HTR-8/SVneo (cell line): Measurements from ENCODE around the gene CCT6A.
"Not testable (repeated sequence)": the region's sequence is repeated elsewhere in the genome, so short reads cannot be mapped to it uniquely, and the experiment has no call there.

Source experiments
- DNase-seq: peaks from one replicate; pipeline ENCODE4 v3.0.0; 2011; ENCODE audit warnings: low spot score, mixed read lengths; ENCODE audit not compliant: insufficient read length
- FAIRE-seq: peaks from 2 replicates; lab custom pipeline; 2011; peaks lifted over from hg19 to GRCh38; lab: Jason Lieb, UNC

The CCT6A gene

DNA sequence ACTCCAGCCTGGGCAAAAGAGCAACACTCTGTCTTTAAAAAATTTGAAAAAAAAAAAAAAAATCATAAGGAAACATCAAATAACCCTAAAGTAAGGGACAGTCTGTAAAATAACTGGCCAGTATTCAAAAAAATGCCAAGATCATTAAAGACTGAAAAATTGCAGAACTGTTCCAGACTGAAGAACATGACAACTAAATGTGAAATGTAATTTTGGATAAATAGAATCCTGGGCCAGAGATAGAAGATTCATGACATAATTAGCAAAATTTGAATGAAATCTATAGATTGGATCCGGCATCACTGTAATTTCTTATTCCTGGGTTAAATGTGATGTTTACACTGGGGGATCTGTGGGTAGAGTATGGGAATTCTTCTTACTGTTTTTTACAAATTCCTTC, 3.3 kb upstream of the CCT6A start:
- DNase-seq (no peak), FAIRE-seq (no peak)

GRCh38 chr7:56048763-56049162, 2.8 kb upstream of the CCT6A start:
- not testable (repeated sequence) for FAIRE-seq, DNase-seq

- DNase-seq = no peak
- no peak for FAIRE-seq
Measured at GRCh38 chr7:56051053-56051338, 569 bp upstream of the CCT6A start.

- DNase-seq (no peak), FAIRE-seq (no peak)
Measured at GRCh38 chr7:56053379-56053778, 1.8 kb downstream of the CCT6A start.

DNA sequence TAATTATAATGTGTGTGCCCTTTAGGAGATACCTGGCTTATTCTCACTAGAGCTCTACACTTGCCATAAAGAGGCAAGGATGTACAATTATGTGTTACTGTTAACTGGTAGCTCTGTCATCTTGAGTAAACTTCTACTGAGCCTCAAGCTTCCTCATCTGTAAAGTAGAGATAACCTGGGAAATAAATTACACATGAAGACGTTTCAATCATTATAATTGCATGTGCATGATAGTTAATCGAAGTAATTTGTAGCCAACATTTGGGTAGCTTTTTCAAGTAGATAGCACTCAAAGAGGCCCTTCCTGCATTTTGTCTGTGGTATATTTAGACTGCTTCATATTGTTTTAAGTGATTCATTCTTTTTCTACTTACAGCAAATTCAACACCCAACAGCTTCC, 2.4 kb downstream of the CCT6A start:
- FAIRE-seq = no peak
- DNase-seq = no peak

DNA sequence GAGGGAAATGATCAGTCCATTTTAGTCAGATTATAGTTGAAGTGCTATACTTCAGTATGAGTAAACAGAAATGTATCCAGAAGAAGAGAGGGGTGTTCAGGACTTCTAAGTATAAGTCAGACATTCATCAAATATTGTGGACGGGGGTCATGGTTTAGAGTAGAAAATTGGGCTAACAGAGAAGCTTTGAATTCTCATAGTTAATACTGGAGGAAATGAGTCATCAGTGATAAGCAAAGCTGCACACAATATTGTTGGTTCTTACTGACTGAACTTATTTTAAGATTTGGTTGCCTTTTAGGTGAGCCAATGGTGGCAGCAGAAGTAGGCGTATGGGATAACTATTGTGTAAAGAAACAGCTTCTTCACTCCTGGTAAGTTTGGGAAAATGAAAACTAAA, 10.8 kb downstream of the CCT6A start:
- no peak for FAIRE-seq
- no peak for DNase-seq

DNA sequence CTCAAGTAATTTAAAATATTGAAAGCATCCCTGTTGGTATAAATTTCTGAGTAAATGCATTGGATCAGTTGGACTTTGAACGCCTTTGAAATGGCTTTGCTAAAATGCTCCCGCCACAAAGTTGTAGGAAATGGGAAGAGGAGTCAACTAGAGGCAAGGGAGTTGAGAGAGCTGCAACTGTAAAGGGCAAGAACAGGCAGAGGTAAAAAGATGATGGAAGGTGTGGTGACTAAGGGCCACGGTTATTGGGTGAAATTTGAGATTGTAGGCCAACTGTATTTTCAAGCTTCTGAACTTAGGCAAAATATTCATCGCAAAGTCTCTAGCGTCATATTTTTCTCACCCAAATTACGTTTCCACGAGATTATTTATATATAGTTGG, 11.9 kb downstream of the CCT6A start:
- DNase-seq = no peak
- no peak for FAIRE-seq

- FAIRE-seq = peak; percentile 96
Measured at GRCh38 chr7:56063882-56064625, 12.5 kb downstream of the CCT6A start, which contains the start of gene SUMF2. SUMF2 (plus strand) TSS chr7:56064286; CDS start chr7:56064312, 26 bp downstream.

DNA sequence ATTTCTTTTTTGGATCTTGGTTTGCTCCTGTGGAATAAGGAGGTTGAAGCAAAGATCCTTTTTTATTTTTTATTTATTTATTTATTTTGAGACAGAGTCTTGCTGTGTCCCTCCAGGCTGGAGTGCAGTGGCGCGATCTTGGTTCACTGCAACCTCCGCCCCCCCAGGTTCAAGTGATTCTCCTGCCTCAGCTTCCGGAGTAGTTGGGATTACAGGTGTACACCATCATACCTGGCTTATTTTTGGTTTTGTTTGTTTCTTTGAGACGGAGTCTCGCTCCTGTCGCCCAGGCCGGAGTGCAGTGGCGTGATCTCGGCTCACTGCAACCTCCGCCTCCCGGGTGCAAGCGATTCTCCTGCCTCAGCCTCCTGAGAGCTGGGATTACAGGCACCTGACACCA, 14.8 kb downstream of the CCT6A start:
- FAIRE-seq, DNase-seq: not testable (repeated sequence)

More at GRCh38 chr7:56063882-56064625, 12.5 kb downstream of the CCT6A start, which contains the start of gene SUMF2:
- DNase-seq = peak; percentile 97

GRCh38 chr7:56074371-56074791, 22.8 kb downstream of the CCT6A start:
- DNase-seq = peak; percentile 73
- FAIRE-seq = no peak

- no peak for FAIRE-seq
- DNase-seq = no peak
Measured at GRCh38 chr7:56077681-56078080, 26.1 kb downstream of the CCT6A start.

DNA sequence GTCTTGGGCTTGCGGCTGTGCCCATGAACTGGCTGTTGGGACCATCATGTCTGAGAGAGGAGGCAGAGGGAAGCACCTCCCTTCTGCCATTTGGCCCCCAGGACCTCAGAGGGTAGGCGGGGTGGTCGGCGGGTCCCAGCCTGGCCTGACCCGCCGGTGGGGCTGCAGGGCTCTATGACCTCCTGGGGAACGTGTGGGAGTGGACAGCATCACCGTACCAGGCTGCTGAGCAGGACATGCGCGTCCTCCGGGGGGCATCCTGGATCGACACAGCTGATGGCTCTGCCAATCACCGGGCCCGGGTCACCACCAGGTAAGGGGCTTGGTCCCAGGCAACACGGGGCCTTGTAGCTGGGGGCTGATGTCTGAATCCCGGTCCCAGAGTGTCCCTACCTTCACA, 26.6 kb downstream of the CCT6A start:
- FAIRE-seq = no peak

DNA sequence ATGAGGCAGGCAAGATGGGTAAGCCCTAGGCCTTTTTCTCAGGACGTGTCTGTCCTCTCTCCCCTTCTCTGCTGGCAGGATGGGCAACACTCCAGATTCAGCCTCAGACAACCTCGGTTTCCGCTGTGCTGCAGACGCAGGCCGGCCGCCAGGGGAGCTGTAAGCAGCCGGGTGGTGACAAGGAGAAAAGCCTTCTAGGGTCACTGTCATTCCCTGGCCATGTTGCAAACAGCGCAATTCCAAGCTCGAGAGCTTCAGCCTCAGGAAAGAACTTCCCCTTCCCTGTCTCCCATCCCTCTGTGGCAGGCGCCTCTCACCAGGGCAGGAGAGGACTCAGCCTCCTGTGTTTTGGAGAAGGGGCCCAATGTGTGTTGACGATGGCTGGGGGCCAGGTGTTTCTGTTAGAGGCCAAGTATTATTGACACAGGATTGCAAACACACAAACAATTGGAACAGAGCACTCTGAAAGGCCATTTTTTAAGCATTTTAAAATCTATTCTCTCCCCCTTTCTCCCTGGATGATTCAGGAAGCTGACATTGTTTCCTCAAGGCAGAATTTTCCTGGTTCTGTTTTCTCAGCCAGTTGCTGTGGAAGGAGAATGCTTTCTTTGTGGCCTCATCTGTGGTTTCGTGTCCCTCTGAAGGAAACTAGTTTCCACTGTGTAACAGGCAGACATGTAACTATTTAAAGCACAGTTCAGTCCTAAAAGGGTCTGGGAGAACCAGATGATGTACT, 28.1 kb downstream of the CCT6A start:
- no peak for FAIRE-seq
- DNase-seq = no peak

More for the DNA sequence above, 26.6 kb downstream of the CCT6A start:
- DNase-seq = no peak

DNA sequence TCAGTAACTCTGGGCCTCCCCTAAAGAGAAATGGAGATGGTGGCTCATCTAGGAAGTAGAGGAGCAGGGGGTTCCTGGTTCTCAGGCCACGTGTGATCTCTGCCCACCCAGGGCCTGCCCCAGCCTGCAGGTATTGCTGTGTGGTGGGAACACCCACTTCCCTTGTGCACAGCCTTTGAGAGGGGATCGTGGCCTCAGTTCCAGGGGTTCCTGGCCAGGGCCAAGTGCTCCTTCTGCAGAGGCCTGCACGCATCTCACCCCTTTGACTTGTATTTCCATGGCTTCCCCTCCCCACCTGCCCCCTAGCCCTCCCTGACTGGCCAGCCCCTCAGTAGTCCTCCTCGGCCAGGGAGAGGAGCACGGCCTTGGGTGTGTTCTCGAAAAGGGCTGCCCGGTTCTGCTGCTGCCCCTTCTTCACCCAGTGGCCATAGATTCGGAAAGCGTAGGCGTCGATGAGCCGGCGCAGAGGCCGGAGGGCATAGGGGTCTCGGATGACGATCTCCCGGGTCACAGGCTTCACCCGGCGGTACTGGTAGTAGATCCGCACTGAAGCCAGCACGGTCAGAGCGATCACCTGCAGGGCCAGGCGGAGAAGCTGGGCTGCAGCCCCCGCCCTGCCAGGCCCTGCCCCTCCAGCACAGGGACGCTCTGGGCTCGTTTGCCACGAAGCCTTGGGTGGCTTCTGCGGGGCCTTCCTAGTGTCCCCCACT, 29.3 kb downstream of the CCT6A start:
- DNase-seq, FAIRE-seq: not testable (repeated sequence)

GRCh38 chr7:56081626-56082340, 30.2 kb downstream of the CCT6A start:
- no peak for FAIRE-seq
- DNase-seq = no peak

- no peak for DNase-seq
- no peak for FAIRE-seq
Measured at GRCh38 chr7:56083150-56083785, 31.7 kb downstream of the CCT6A start.

DNA sequence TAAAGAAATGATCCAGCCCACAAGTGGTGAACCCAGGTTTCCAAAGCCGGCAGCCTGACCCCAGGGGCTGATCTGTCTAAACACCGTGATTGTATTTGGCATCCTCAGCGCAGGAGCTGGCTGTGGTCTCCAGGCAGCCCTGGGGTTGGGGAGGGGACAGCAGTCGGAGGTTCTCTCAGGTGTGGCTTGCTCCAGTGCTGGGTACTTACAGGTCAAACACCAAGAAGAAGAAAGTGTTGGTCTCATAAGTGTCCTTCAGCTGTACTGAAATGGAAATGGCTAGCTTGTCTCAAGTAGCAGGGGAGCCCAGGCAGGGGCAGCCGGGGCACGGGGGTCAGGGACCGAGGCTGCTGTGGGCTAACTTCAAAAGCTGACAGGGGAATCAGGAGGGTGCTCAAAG, 35.2 kb downstream of the CCT6A start:
- FAIRE-seq (no peak), DNase-seq (no peak)

GRCh38 chr7:56087445-56087844, 35.9 kb downstream of the CCT6A start:
- DNase-seq (no peak), FAIRE-seq (no peak)

- DNase-seq (no peak), FAIRE-seq (no peak)
Measured at GRCh38 chr7:56091591-56091990, 40.0 kb downstream of the CCT6A start.

DNA sequence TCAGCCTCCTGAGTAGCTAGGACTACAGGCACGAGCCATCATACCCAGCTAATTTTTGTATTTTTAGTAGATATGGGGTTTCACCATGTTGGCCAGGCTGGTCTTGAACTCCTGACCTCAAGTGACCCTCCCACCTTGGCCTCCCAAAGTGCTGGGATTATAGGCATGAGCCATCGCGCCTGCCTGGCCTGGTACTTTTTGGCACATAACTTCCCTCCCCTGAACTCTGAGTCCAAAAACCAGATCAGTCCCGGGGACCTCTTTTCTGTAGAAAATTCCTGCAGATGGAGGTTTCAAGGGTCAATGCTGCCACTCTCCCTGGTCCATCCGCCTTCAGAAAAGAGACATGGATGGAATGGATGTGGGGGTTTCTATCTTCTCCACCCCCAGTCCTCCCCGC, 40.8 kb downstream of the CCT6A start:
- FAIRE-seq = not testable (repeated sequence)

More for the DNA sequence above, 40.8 kb downstream of the CCT6A start:
- not testable (repeated sequence) for DNase-seq
